IPS-15b (cell line): ENCODE results near the gene TRAPPC1.

ENCODE experiments used
- H3K27me3 ChIP-seq: one replicate; pipeline ENCODE4 v1.6.1; 2013; ENCODE audit warnings: low read length; ENCODE audit not compliant: control insufficient read depth, insufficient read depth
- H3K36me3 ChIP-seq: one replicate; pipeline ENCODE4 v1.6.1; 2013; ENCODE audit warnings: low read length; ENCODE audit not compliant: control insufficient read depth, insufficient read depth
- H3K4me1 ChIP-seq: one replicate; pipeline ENCODE4 v1.6.1; 2013; ENCODE audit warnings: mild to moderate bottlenecking, low read length; ENCODE audit not compliant: control insufficient read depth, insufficient read depth
- H3K4me3 ChIP-seq: one replicate; pipeline ENCODE4 v1.5.1; 2013; ENCODE audit warnings: low read depth, low read length
- H3K9ac ChIP-seq: one replicate; pipeline ENCODE4 v1.6.1; 2013; ENCODE audit warnings: low read depth, mild to moderate bottlenecking, low read length
- H3K9me3 ChIP-seq: one replicate; pipeline ENCODE4 v1.6.1; 2013; ENCODE audit warnings: mild to moderate bottlenecking, low read length; ENCODE audit not compliant: control insufficient read depth, insufficient read depth

The TRAPPC1 gene

DNA sequence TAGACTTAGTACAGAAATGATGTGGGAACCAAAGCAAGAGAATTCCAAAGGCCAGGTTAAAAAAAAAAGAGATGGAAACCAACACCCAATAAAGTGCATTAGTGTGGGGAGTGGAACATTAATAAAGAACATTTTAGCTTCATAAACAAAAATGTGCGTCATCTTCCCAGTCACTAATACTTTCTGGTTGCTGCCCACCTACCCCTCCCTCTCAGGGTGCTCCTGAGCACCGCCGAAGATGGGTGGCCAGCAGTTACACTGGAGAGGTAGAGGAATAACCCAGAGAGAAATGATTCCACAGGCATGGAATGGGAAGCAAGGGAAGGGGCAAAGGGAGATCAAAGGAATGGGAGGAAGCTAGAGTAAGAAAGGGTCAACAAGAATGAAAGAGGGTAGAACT is 49.1 kb downstream of the TRAPPC1 start:
- Histone ChIP-seq H3K4me1 (peaks cover 4% of the 10 kb centered on the region), H3K36me3 (no peaks in the 10 kb centered on the region), H3K4me3 (no peak overlapping the region), H3K9me3 (no peaks in the 10 kb centered on the region), H3K9ac (no peak overlapping the region), H3K27me3 (no peaks in the 10 kb centered on the region)

DNA sequence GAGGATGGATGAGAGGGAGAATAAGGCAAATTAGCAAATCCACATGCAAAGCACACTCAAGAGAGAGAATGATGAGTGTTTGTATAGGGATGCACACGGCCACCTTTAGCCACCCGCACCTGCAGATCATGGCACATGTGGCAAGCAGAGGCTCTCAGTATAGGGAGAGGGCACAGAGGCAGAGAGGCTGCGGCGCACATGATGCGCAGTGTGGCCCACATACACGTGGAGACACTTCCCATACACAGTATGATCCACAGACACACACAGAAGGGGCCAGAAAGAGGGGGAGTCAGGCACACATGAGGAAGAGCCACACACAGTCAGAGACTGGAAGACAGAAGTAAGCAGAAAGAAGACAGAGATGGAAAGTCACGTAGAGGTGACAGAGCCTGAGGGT is 49.7 kb downstream of the TRAPPC1 start:
- H3K9ac ChIP-seq: no peak overlapping the region
- H3K27me3 ChIP-seq: no peaks in the 10 kb centered on the region
- H3K4me3 ChIP-seq: no peak overlapping the region
- no peaks in the 10 kb centered on the region for H3K9me3 ChIP-seq
- H3K36me3 ChIP-seq: no peaks in the 10 kb centered on the region
- H3K4me1 ChIP-seq: peaks cover 2% of the 10 kb centered on the region

DNA sequence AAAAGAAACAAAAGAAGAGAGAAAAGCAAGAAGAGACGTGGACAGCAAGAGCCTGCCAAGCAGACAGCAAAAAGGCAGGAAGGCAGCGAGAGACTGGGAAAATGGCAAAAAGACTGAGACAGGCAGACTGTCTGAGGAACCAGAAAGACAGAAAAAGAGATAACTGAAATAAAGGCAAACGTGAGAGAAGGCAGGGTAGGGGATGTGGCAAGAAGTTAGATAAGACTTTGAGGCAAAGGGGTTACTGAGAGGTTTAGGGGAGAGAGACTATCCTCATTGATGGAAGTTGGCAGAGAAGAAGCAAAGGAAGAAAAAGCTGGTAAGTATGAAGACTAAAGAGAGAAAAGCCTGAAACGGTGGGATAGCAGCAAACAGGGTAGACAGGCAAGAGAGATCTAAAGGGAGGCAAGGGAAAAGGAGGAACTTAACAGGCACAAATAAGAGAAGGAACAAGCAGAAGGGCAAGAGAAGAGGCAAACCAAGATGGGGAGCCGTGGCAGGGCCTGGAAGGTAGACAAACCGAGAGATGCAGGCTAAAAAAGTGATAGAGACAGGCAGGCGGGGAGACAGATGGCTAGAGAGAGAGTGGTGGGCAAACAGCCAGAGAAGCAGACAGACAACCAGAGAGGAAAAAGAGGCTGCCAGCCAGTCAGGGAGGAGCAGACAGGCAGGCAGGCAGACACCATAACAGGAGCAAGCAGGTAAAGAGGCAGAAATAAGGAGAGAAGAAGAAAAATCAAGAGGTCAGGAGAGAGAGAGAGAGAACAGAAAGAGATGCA is 50.3 kb downstream of the TRAPPC1 start:
- no peaks in the 10 kb centered on the region for H3K9me3 ChIP-seq
- no peaks in the 10 kb centered on the region for H3K36me3 ChIP-seq
- H3K4me1 ChIP-seq: no peaks in the 10 kb centered on the region
- no peak overlapping the region for H3K4me3 ChIP-seq
- H3K27me3 ChIP-seq: no peaks in the 10 kb centered on the region
- no peak overlapping the region for H3K9ac ChIP-seq
